ENCODE results near the gene EMP1.

The EMP1 gene

DNA sequence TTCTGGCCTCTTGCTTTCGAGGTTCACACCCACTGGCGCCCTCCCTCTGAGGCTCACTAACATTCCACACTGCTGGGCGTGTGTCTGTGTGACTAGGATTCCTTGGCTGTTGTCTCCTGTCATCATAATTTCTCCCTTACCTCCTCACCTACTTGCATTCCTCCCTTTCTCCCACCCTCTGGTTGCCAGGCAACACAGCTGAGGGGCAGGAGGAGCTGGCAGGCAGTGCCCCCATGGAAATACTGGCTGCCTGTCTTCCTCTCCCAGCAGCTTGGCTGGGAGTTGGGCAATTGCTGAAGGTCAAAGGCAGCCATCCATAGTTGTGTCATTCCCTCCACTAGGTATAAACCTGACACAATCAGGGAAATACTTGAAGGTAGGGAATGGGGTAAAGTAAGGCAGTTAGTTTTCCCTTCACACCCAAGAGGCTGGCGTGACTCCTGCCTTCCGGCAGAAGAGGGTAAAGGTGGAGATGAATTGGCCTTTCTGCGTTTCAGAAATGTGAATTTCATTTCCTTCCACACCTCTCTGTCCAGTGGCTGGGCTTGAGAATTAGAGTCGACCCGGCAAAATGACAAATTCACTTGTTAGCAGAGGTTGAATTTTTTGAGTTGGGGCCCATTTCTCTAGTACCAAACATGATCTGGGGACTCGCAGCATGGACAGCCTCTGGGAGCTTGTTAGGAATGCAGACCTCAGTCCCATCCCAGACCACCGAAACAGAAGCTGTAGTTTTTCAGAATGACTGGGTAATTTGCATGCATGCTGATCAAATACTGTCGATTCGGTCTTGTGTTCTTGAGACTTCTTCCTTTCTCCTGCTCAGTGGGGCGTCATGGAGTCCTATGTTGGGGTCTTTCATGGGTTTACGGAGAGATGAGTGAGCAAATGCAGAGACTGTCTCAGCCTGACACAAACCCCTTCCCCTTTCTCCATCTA, 24.3 kb upstream of the EMP1 start:
- no peak overlapping the region for H3K4me3 ChIP-seq (ENCODE audit: low read depth, low read length)

DNA sequence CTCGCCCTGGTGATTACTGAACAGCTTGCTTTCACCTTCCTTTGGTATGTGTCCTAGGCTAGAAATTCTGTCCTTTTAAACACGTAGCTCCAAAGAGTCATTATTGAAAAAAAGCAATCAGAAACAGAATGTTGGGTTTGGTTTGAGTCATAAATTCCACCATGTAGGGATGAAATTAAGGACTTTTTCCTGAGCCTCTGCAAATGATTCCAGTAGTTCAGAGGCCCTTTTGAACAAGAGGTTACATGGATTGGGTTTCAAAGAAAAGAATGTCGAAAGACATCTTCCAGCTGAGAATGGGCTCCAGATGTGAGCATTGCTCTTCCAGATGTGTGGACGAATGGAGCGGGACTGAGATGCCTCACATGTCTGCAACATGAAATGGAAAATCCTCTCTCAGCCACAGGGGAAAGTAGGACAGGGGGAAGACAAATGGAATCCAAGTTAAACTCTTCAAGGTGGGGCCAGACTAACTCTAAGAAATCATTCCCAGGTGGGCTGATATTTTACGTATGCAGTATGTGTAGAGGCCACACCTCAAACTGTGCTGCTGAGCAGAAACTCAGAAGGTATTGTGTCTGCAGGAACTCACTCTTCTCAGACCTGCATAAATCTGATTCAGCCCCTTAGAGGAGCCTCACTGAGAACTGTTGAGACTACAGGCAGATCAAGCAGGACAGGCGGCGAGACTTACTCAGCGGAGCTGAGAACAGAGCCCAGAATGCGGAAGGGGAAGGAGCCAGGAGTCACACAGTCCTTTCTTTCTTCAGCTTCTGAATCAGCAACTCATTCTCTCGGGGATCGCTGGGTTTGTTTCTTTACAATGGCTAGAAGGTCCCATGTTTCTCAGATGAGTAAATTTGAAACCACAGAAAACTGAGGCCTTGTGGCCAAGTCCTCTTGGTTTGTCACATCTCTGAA, 23.3 kb upstream of the EMP1 start:
- H3K4me3 ChIP-seq (ENCODE audit: low read depth, low read length) = no peak overlapping the region

DNA sequence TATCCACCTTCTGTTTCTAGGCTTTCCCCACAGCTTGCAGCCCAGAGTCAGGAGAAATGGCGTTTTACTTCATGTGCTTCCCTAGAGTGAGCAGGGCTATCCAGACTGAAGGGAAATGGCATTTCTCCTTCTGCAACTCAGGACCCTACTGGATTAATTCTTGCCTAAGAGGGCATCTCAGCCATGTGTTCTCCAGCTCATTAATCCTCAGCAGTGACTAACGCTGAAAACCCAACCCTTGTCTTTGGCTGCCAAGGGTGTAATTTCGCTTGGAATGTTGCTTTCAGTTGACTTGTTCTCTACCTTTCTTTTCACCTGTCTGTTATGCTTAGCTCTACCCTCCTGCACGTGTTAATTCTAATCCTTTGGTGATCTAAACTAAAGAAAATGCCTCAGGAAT, 21.0 kb upstream of the EMP1 start:
- no peak overlapping the region for H3K4me3 ChIP-seq (ENCODE audit: low read depth, low read length)

DNA sequence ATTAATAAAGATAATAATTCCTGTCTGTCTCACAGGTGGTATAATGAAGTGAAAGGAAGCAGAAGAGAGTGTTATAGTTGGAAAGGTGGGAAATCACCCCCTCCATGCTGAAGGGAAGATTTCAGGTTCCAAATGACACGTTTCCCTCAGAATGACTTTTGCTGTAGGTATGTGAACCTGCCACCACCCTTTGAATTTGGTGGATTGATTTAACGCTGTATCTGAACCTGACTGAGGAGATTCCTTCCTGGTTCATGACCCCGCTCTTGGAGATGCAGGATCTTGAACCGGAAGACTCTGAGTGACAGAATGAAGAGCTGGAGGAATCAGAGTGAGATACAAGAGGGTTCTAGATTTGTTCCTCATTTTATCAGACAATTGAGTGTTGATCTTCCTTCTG, 20.3 kb upstream of the EMP1 start:
- H3K4me3 ChIP-seq (ENCODE audit: low read depth, low read length) = no peak overlapping the region

DNA sequence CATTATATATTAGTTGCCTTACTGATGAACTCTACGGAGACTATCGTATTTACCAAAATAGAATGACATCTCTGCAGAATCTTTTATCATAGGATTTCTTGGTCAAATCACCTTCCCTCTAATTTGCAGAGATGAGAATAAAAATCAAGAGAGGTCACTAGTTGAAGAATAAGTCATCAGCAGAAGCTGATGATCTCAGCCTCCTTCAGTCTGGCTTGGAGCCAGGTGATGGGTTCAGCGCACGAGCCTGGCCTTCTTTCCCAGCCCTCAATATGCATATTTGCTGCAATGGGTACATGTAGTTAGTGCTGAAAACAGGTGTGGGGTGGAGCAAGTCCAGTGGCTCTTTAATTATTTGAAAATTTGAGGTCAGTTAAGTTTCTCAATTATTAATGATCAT, 19.2 kb upstream of the EMP1 start:
- H3K4me3 ChIP-seq (ENCODE audit: low read depth, low read length) = no peak overlapping the region

DNA sequence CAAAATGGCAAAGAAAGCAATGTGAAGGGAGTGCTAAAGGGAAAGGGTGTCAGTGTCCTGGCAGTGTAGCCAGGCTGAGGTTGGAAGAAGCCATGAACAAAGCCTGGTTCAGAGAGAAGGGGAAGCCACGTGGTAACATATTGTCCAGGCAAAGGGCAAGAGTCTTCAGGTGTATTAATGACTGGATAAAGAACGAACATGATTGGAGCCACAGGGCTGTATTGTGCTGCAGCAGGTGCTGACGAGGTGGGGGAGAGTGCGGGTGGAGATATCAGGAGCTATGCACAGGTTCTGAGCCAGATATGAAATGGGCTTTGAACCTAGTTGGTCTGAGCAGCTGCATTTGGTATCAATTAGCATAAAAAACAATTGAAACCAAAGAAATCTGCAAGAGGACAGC, 18.6 kb upstream of the EMP1 start:
- no peak overlapping the region for H3K4me3 ChIP-seq (ENCODE audit: low read depth, low read length)

DNA sequence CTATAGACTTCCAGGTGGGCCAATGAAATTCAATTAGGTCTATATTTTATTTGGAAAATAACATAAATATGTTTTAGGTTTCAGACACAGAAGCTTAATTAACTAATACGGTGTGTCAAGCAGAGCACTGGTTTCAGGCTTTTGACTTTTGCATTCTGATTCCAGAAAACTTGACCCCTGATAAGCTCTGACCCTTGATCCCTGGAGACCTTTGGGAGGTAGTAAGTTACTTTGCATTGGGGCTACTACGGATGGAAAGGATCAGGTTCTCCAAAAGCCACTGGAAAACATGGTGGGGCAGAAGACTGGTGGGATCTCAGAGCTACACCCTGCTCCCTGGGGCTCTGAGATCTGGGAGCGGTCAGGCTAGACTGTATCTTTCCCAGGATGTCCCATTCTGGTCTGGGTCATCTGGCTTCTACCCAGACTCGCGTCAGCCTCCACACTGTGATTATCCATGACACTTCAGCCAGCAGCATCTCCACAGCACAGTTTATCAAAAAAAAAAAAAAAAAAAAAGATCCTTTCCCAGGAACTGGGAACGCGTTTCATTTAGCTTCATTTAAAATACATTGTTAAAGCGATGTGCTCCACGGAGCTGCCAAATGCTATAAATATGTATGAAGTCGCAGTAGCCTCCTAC, 17.8 kb upstream of the EMP1 start:
- H3K4me3 ChIP-seq (ENCODE audit: low read depth, low read length) = no peak overlapping the region

DNA sequence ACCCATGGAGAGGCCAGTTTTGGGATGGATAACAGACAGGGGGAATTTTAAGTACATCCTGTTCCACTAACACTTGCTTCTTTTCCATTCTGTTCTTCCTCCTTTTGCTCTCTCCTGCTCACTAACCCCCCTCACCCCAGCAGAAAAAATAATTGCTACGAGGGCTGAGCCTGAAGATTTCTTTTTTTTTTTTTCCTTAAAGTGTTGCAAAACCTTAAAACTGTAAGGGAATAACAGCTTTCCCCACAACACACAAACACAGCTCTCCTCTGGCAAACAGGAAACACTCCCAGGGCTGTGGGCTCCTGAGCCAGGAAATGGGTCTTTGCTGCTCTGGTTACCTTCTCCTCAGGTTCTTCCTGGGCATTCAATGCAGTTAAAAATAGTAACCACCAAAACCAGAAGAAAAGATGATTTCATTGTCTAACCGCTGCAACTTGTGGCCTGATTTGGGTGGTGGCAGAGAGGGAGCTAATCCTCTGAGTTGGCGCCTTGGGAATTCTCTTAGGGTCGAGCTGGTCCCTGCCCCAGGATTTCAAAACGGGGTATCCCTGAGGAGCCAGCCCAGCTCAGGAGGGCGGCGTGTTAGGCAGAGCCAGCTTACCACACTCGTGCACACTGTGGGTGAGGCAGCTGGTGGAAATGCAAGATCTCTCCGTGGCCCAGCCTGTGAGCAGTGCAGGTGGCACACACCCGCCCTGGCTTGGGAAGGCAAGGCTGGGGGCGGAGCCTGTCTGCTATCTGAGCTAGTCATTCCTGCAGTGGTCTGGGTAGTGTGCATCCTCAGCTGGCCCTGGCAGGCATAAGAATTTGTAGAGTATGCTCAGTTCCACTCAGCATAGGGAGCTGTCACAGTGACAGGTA, 17.1 kb upstream of the EMP1 start:
- H3K4me3 ChIP-seq (ENCODE audit: low read depth, low read length) = no peak overlapping the region

DNA sequence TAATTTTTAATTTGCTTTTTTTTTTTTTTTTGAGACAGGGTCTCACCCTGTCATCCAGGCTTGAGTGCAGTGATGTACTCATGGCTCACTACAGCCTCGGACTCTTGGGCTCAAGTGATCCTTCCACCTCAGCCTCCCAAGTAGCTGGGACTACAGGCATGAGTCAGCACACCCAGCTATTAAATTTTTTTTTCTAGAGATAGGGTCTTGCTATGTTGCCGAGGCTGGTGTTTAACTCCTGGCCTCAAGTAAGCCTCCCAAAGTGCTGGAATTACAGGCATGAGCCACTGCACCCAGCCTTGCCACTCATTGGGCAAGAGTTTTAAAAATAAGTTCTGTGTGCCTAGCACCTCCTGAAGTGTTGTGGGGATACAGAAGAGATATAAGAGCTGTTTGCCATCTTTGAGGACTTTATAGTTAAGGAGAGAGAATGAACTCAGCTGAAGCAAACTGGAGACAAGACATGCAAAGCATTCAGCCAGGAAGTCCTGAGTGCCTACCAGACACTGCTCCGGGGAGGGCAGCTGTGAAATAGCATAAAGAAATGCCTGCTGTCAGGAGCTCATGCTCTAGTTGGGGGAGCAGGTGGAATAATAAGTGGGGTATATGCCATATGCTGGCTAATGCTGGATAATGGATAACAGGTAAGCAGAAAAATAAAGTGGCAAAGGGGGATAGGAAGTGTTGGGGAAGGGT, 15.0 kb upstream of the EMP1 start:
- no peak overlapping the region for H3K4me3 ChIP-seq (ENCODE audit: low read depth, low read length)

DNA sequence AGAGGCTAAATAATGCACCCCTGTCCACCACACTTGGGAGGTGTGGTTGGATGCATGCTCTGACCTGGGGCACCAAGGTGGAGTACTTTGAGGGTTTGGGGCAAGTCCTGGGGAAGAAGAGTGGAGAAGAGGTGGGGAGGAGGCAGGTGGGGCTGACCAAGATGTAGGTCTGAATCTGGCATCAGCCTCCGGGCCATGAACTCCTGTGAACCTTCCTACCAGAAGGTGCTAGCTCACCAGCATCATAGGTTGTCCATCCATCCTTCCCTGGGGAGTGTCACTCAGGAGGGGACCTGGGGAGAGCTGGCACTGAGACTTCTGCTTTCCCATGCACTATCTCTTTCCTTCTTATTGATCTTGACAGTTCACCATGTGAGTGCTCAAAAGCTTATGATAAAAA, 13.6 kb upstream of the EMP1 start:
- no peak overlapping the region for H3K4me3 ChIP-seq (ENCODE audit: low read depth, low read length)

DNA sequence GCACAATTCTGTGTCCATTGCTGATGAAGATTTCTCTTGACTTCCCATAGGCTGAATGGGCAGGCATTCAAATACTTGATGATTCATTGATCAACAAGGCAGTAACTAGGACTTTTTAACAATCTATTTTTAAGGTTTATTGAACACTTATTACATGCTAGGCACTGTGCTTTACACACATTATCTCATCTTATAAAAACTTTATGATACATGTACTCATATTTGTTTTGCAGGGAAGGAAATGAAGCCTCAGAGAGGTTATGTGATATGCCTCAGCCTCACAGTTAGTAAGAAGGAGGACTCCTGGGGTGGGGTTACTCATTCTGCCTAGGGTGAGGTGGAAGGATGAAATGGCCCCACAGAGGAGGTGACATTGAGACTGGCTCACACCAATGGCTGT, 12.9 kb upstream of the EMP1 start:
- H3K4me3 ChIP-seq (ENCODE audit: low read depth, low read length) = no peak overlapping the region

DNA sequence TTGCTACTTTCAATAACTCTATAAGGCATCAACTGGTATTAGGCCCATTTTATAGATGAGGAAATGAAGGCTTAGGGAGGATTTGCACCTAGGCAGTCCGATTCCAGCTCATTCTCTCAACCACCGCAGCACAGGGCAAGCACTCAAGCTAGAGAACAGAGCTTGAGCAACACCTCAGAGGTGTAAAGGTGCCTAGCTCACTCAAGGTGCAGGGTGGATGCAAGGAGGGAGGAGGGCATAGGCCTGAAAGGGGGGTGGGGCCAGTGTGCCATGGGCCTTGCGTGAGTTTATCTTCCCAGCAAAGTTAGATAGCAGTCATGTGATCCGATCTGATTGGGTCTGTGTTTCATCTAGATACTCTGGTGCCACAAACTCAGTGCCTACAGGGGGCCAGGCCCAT, 10.2 kb upstream of the EMP1 start:
- no peak overlapping the region for H3K4me3 ChIP-seq (ENCODE audit: low read depth, low read length)

DNA sequence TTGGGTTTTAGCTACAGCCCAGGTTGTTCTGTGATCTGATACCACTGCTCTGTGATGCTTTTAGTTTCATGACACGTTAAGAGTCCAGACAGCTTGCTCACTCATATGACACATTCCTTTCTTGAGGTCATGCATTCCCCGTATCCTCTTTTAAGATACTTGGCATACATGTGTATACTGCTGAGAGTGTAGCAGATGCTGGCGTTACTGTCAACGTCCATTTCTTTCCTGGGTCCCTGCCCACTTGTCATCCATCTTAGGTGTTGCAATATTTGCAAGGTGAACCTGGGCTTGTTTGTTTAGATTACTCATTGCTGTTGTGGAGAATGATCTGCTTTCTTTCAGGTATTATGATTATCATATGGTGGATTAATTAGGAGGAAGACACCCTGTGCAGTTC, 9.1 kb upstream of the EMP1 start:
- no peak overlapping the region for H3K4me3 ChIP-seq (ENCODE audit: low read depth, low read length)

DNA sequence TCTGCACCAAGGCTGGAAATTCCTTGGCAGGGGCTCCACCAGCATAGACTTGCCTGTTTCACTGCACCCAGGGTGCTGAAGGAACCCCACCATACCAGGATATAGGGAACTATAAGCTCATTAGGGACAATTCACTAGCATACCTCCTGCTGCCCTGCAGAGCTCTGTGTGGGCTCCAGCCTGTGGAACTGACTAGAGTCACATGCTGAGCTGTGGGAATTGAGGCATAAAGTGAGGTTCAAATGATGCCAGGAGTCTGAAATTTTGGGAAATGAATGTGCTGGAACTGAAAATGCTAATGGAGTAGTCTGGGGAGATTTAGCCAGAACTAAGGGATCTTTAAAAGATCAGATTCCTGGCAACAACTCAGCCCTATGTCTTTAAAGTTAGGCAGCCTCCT, 7.3 kb upstream of the EMP1 start:
- H3K4me3 ChIP-seq (ENCODE audit: low read depth, low read length) = no peak overlapping the region

DNA sequence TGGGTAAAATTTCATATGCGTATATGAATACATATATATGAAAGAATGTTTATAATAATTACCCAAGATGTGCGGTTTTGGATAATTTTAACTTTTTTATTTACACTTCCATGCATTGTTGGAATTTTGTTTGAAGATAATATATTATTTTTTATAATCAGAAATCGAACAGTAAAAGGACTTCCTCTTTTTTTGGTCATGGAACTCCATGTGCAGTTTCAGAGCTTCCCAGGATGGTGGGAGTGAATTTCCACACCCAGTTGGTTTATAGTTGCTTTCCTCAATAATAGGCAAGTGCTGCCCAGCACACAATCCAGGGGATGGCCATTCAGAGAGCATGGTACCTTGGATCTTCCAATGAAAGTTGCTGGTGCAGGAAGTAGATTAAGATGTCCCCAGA, 6.3 kb upstream of the EMP1 start:
- H3K4me3 ChIP-seq (ENCODE audit: low read depth, low read length) = no peak overlapping the region

DNA sequence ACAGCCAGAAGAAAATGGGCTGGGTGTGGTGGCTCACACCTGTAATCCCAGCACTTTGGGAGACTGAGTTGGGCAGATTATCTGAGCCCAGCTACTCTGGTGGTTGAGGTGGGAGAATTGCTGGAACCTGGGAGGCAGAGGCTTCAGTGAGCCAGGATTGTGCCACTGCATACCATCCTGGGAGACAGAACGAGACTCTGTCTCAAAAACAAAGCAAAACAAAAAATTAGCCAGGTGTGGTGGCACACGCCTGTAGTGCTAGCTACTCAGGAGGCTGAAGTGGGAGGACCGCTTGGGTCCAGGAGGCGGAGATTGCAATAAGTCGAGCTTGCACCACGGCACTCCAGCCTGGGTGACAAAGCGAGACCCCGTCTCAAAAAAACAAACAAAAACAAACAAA, 3.8 kb upstream of the EMP1 start:
- H3K4me3 ChIP-seq (ENCODE audit: low read depth, low read length) = no peak overlapping the region

DNA sequence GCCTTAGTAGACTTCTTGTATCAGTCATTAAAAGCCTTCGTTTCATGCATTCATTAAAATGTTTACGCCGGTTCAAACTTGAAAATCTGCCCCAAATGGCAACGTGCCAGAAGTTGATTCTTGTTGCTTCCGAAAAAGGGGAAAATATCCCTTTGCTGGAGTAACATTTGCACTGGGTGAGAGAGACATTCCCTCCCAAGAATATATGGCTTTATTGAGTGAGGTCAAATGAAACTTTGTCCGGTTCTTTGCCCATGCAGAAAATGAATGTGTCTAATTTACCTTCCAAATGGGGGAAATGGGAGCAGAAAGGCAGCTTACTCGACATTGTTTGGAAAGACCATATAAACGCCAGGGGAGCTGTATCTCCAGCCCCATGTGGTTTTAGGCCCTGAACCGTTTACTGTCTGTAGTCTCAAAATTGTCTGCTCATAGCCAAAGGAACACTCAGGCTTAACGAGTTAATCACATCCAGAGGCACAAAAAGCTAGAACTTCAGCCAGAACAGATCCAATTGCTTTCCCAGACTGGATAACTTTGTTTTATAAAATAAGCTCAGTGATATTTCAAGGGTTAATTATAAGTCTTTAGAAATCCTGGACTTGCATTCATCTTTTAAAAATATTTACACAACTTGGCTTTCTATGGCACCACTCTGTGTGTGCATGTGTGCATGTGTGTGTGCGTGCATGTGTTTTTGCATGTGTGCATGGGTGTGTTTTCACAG, 2.9 kb upstream of the EMP1 start:
- H3K4me3 ChIP-seq (ENCODE audit: low read depth, low read length) = no peak overlapping the region

DNA sequence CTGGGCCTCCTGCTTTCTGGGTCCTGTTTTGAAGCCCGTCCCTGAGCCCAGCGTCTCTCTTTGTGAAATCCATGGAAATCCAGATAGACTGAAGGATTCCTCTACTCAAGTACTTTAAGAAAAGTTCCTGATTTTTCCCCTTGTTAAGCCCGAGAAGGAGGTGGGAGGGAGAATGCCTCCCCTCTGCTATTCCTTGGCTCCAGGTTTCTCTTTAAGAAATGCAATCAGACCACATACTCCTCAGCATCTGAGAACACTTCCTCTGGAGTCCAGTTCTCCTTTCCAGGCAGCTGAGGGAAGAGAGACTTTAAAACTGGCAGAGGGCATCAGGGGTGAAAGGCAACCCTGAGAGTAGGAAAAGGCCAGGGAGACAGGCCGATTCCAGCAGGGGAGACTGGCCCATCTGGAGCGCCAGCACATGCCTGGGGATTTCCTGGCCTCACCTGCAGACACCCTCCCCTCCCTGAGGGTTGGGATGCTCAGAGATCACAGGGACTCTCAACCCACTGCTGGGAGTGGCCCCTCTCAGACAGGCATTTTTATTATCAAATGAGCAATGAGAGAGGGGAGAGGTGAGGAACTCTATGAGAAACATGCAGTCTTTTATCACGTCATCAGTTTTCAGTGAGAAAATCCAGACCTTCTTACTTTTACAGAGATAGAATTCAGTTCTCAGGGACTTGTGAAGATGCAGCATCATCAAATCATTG, 2.0 kb upstream of the EMP1 start:
- H3K4me3 ChIP-seq (ENCODE audit: low read depth, low read length) = no peak overlapping the region

DNA sequence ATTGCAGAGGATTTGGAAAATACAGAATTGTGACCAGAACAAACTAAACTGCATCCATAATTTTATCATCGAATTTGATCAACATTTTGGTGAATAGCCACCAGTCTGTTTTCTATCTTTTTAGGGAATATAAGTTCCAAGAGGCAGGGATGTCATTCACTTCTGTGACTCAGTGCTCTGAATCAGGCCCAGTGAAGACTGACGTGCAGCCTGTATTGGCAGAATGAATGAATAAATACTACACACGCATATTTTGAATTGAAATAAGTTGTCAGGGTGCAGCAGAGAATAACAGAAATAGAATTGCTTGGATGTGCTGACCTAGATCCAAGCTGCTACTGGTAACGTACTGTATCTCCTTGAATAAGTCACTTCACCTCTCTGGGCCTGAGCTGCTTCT, 1.3 kb upstream of the EMP1 start:
- H3K4me3 ChIP-seq (ENCODE audit: low read depth, low read length) = no peak overlapping the region
